HG03280 (cell line): ENCODE data around the gene PRMT7.

Source experiments
- ATAC-seq: cut with Tn5 transposase; IDR thresholded peaks from one replicate; pipeline ENCODE4 v1.9.1; 2021; ENCODE audit warnings: mild to moderate bottlenecking, moderate library complexity; ENCODE audit not compliant: unreplicated experiment

PRMT7 gene

GRCh38 chr16:68310774-68311511 is at the start of gene PRMT7, which contains the start of gene SLC7A6OS:
Gene PRMT7 (plus strand): TSS chr16:68311019. CDS start chr16:68315980, 4,961 bp downstream.
Gene SLC7A6OS (minus strand): TSS chr16:68310946. CDS start chr16:68310926, 20 bp downstream.
- peak; percentile 98 for ATAC-seq

- no peak for ATAC-seq
Measured at GRCh38 chr16:68263559-68264127, 47.2 kb upstream of the PRMT7 start.

- peak; percentile 71 for ATAC-seq
Measured at GRCh38 chr16:68264128-68265077, 46.4 kb upstream of the PRMT7 start, which contains the start of gene SLC7A6. Gene SLC7A6 (plus strand): TSS chr16:68264526. CDS start chr16:68274727, 10,201 bp downstream.

- peak; percentile 12 for ATAC-seq
Measured at GRCh38 chr16:68265078-68265920, 45.5 kb upstream of the PRMT7 start.

- ATAC-seq: no peak
Measured at GRCh38 chr16:68267612-68268405, 43.0 kb upstream of the PRMT7 start.

- ATAC-seq: no peak
Measured at GRCh38 chr16:68269793-68270192, 41.0 kb upstream of the PRMT7 start.

- no peak for ATAC-seq
Measured at GRCh38 chr16:68270353-68270752, 40.5 kb upstream of the PRMT7 start.

GRCh38 chr16:68272507-68273209 is 38.2 kb upstream of the PRMT7 start:
- no peak for ATAC-seq

- ATAC-seq: no peak
Measured at GRCh38 chr16:68273459-68273858, 37.4 kb upstream of the PRMT7 start.

GRCh38 chr16:68273896-68274295 is 36.9 kb upstream of the PRMT7 start:
- no peak for ATAC-seq

GRCh38 chr16:68274441-68274840 is 36.4 kb upstream of the PRMT7 start:
- no peak for ATAC-seq

- peak; percentile 70 for ATAC-seq
Measured at GRCh38 chr16:68275611-68276191, 35.1 kb upstream of the PRMT7 start.

- ATAC-seq: no peak
Measured at GRCh38 chr16:68276223-68276622, 34.6 kb upstream of the PRMT7 start.

- no peak for ATAC-seq
Measured at GRCh38 chr16:68279726-68280558, 30.9 kb upstream of the PRMT7 start.

GRCh38 chr16:68281368-68282063 is 29.3 kb upstream of the PRMT7 start:
- no peak for ATAC-seq

- no peak for ATAC-seq
Measured at GRCh38 chr16:68282064-68282452, 28.8 kb upstream of the PRMT7 start.

GRCh38 chr16:68283346-68283745 is 27.5 kb upstream of the PRMT7 start:
- ATAC-seq: no peak
